Neutrophil (primary cell): ENCODE measurements around the gene NUP205.
A peak's percentile ranks its signal among the peaks of the same experiment; 100 is the strongest.
"Not testable (repeated sequence)": the region's sequence is repeated elsewhere in the genome, so short reads cannot be mapped to it uniquely, and the experiment has no call there.

Experiments used
- H3K27ac ChIP-seq: fragments of 200-600 bp; sonication (generic); 2 replicates; pipeline ENCODE4 v1.5.1; 2016; ENCODE audit warnings: mild to moderate bottlenecking, moderate library complexity
- H3K27me3 ChIP-seq: fragments of 200-600 bp; sonication (generic); 2 replicates; pipeline ENCODE4 v1.6.0; 2016; ENCODE audit warnings: mild to moderate bottlenecking
- H3K36me3 ChIP-seq: fragments of 200-600 bp; sonication (generic); 2 replicates; pipeline ENCODE4 v1.5.1; 2017
- H3K4me1 ChIP-seq, 2 experiments: fragments of 200-600 bp in 1 of 2; sonication (generic) in 1 of 2; 1 replicate in 1 of 2; 2 replicates in 1 of 2; pipeline versions ENCODE4 v1.5.1 to v1.6.1; 2013 to 2016; ENCODE audit warnings: low read depth in 1 of 2, low read length in 1 of 2, mild to moderate bottlenecking in 1 of 2, moderate library complexity in 1 of 2; ENCODE audit not compliant: control insufficient read depth in 1 of 2, insufficient read depth in 1 of 2
- H3K4me3 ChIP-seq, 2 experiments: fragments of 200-600 bp in 1 of 2; sonication (generic) in 1 of 2; 1 replicate in 1 of 2; 2 replicates in 1 of 2; pipeline ENCODE4 v1.5.1; 2013 to 2016; ENCODE audit warnings: low read depth in 1 of 2, low read length in 1 of 2, mild to moderate bottlenecking in 1 of 2, moderate library complexity in 1 of 2
- H3K9me3 ChIP-seq: fragments of 200-600 bp; sonication (generic); 2 replicates; pipeline ENCODE4 v1.5.1; 2016
- TF ChIP-seq, protein P1 (sequence below): fragments of 200-600 bp; sonication (generic); IDR thresholded peaks from 2 replicates; pipeline ENCODE4 v1.5.1; 2016; ENCODE audit warnings: antibody characterized with exemption

The NUP205 gene

DNA sequence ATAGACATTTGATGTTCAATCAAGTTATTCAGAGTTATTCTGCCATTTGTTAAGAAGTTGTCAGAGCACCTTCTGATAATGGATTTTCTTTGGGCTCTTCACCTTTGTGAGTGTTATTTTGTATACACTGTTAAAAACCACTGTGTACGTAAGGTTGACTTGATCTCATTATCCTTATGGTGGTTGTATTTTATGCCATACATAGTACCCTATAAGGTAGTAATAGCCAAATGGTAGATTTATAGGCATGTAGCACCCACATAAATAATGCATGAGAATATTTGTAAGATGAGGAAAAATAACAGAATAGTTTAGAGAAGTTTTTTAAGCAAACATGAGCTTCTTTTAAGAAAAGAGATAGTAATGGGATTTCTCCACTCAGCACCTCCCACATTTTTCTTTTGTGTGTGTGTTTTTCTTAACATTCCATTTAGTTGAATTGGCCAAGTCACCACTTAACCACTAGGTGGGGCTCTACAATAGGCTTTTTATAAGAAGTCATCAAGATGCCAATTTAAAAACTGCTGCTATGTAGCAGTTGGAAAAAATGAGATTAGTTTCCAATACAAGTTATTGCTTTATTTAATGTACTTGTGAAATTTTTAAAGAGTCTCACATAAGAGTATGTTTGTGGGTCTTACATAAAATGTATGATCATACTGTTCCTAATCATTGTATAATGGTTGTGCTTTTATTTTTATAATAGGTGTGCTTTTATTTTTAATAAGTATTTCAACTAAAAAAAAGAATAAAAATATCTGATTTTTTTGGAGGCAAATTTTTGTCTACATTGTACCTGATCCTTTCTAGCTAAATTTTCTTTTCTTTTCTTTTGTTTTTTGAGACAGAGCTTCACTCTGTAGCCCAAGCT is 63.5 kb downstream of the NUP205 start:
- H3K27ac ChIP-seq, result no peak overlapping the region
- TF ChIP-seq, protein P1, sequence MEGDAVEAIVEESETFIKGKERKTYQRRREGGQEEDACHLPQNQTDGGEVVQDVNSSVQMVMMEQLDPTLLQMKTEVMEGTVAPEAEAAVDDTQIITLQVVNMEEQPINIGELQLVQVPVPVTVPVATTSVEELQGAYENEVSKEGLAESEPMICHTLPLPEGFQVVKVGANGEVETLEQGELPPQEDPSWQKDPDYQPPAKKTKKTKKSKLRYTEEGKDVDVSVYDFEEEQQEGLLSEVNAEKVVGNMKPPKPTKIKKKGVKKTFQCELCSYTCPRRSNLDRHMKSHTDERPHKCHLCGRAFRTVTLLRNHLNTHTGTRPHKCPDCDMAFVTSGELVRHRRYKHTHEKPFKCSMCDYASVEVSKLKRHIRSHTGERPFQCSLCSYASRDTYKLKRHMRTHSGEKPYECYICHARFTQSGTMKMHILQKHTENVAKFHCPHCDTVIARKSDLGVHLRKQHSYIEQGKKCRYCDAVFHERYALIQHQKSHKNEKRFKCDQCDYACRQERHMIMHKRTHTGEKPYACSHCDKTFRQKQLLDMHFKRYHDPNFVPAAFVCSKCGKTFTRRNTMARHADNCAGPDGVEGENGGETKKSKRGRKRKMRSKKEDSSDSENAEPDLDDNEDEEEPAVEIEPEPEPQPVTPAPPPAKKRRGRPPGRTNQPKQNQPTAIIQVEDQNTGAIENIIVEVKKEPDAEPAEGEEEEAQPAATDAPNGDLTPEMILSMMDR, result peak; percentile 58
- peaks cover 66% of the 10 kb centered on the region for H3K36me3 ChIP-seq

DNA sequence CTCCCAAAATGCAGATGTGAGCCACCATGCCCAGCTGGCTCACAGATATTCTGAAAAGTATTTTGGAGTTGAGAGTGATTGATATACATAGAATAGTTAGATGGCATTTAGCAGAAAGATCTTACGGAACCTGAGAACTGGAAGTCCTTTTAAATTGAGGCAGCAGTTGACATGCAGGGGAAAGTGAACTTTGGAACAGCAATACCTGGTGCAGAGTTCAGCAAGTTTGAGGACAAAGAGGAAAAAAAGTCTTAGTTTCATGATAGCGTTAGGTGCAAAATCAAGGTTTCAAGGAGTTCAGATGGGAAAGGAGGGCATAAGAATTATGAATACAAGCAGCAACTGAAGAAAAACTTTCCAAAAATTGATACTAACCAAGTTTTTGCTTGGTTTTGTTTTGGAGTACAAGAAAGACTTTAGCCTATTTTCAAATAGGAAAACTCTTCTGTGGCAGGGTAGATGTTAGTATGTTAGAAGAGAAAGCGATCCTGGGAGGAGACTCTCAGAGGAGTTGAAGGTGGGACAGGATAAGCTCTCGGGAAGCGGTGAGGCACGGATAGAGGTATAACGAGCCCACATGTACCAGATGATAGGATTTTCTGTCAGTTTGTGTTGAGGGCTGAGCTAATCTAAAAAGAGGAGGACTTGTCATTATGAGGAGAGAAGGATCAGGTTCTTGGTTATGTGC is 76.6 kb downstream of the NUP205 start:
- TF ChIP-seq, protein P1, result no peak
- no peak overlapping the region for H3K27ac ChIP-seq
- no peaks in the 10 kb centered on the region for H3K4me1 ChIP-seq
- H3K27me3 ChIP-seq, result no peaks in the 10 kb centered on the region
- no peak overlapping the region for H3K4me3 ChIP-seq
- H3K9me3 ChIP-seq, result no peaks in the 10 kb centered on the region
- peaks cover 28% of the 10 kb centered on the region for H3K36me3 ChIP-seq

More for the DNA sequence above, 63.5 kb downstream of the NUP205 start:
- Histone ChIP-seq H3K4me1 (no peaks in the 10 kb centered on the region), H3K27me3 (no peaks in the 10 kb centered on the region), H3K9me3 (no peaks in the 10 kb centered on the region), H3K4me3 (no peak overlapping the region)

DNA sequence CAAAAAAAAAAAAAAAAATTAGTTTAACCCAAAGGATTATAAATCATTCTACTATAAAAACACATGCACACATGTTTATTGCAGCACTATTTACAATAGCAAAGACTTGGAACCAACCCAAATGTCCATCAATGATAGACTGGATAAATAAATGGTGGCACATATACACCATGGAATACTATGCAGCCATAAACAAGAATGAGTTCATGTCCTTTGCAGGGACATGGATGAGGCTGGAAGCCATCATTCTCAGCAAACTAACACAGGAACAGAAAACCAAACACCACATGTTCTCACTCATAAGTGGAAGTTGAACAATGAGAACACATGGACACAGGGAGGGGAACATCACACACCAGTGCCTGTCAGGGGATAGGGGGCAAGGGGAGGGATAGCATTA is 82.0 kb downstream of the NUP205 start:
- H3K36me3 ChIP-seq, result peaks cover 52% of the 10 kb centered on the region
- H3K27ac ChIP-seq, H3K4me3 ChIP-seq, H3K4me1 ChIP-seq, H3K9me3 ChIP-seq, H3K27me3 ChIP-seq: not testable (repeated sequence)

DNA sequence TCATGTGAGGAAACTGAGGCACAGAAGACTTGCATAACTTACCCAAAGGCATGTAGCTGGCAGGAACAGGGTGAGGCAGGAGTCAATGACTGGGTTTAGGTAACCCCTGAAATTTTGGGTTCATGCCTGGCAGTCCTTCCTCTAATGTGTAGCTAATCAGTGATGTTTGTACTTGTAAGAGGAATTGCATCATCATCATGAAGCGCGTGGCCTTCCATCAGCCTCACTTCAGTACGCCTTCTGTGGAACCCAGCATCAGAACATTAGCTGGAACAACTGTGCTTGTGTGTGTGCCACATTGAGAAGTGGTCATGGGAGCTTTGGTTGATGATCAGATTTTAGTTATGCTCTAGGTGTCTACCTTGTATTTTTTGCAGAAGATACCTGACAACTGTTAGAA is 86.4 kb downstream of the NUP205 start:
- Histone ChIP-seq H3K27me3 (no peaks in the 10 kb centered on the region), H3K36me3 (peaks cover 41% of the 10 kb centered on the region), H3K4me3 (no peak overlapping the region), H3K9me3 (no peaks in the 10 kb centered on the region), H3K27ac (no peak overlapping the region), H3K4me1 (no peaks in the 10 kb centered on the region)
- TF ChIP-seq, protein P1, result no peak

DNA sequence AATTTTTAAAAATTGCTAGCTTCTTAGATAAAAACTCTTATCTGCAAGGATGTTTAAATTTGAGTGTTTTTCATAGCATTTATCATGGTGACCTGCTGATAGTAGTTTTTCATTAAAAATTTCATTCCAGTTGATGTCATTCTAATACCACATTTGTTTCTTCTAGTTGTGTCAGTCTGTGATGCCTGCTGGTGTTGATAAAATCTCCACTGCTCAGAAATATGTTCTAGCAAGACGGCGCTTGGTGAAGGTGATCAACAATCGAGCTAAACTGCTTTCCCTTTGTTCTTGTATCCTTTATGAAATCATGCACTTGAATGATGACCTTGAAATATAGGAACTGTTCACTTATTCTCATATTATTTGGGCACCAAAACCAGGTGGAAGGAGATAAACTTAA is 87.0 kb downstream of the NUP205 start:
- no peak overlapping the region for H3K27ac ChIP-seq
- no peaks in the 10 kb centered on the region for H3K9me3 ChIP-seq
- no peak overlapping the region for H3K4me3 ChIP-seq
- H3K36me3 ChIP-seq, result peaks cover 38% of the 10 kb centered on the region
- TF ChIP-seq, protein P1, result no peak
- H3K4me1 ChIP-seq, result no peaks in the 10 kb centered on the region
- no peaks in the 10 kb centered on the region for H3K27me3 ChIP-seq
